CD4-positive, alpha-beta T cell (primary cell): ENCODE data around the gene GNG7. TPM values are rescaled to one million over a fixed set of nuclear protein-coding genes. Genes with fewer than 3 reads are reported as not detected.

ENCODE experiments used
- ATAC-seq: fragments of 200-7000 bp; cut with Tn5 transposase; one replicate; pipeline ENCODE4 v1.10.0; 2022; ENCODE audit warnings: mild to moderate bottlenecking; ENCODE audit not compliant: poor library complexity
- CTCF ChIA-PET: fragments of 350-600 bp; sonication (Branson Sonifier 250); formaldehyde crosslinking; loops from one replicate; lab custom pipeline; 2021; ENCODE audit warnings: antibody characterized with exemption, inconsistent platforms; lab: Charles Lee
- POLR2A ChIA-PET: fragments of 350-600 bp; sonication (Branson Sonifier 250); formaldehyde crosslinking; loops from one replicate; lab custom pipeline; 2021; ENCODE audit warnings: antibody characterized with exemption, inconsistent platforms; lab: Charles Lee
- DNase-seq, 14 experiments: peaks; one replicate each; pipeline ENCODE4 v3.0.0-alpha.2; 2013 to 2020; ENCODE audit warnings: mixed read lengths in 2 of 14
- H3K27ac ChIP-seq, 2 donors: one replicate each; pipeline versions ENCODE4 v1.5.1 to v1.7.0; 2013; ENCODE audit warnings: low read length in 2 of 2, low read depth in 1 of 2, mild to moderate bottlenecking in 1 of 2
- H3K27me3 ChIP-seq, 2 experiments: 1 replicate in 1 of 2; 2 replicates in 1 of 2; pipeline versions ENCODE4 v1.6.1 to v1.7.0; 2013; ENCODE audit warnings: low read length in 2 of 2, control low read depth in 1 of 2, mild to moderate bottlenecking in 1 of 2, moderate library complexity in 1 of 2; ENCODE audit not compliant: insufficient read depth in 2 of 2, control insufficient read depth in 1 of 2
- H3K36me3 ChIP-seq: one replicate; pipeline ENCODE4 v1.6.1; 2013; ENCODE audit warnings: low read length, control low read depth; ENCODE audit not compliant: insufficient read depth
- H3K4me1 ChIP-seq: one replicate; pipeline ENCODE4 v1.6.1; 2013; ENCODE audit warnings: low read length, control low read depth; ENCODE audit not compliant: insufficient read depth
- H3K4me3 ChIP-seq: one replicate; pipeline ENCODE4 v1.5.1; 2013; ENCODE audit warnings: mild to moderate bottlenecking, low read length, moderate library complexity
- H3K9me3 ChIP-seq, 2 experiments: 1 replicate in 1 of 2; 2 replicates in 1 of 2; pipeline versions ENCODE4 v1.6.1 to v1.7.0; 2013; ENCODE audit warnings: low read length in 2 of 2, mild to moderate bottlenecking in 2 of 2, control low read depth in 1 of 2, moderate library complexity in 1 of 2; ENCODE audit not compliant: control insufficient read depth in 1 of 2, insufficient read depth in 1 of 2
- H3K27ac Mint-ChIP-seq: one replicate; pipeline ENCODE4 v1.8.0; 2020; ENCODE audit warnings: mixed read lengths
- H3K27me3 Mint-ChIP-seq: one replicate; pipeline ENCODE4 v1.8.0; 2021; ENCODE audit warnings: mixed read lengths
- H3K36me3 Mint-ChIP-seq: one replicate; pipeline ENCODE4 v1.8.0; 2021; ENCODE audit warnings: low read depth, mixed read lengths
- H3K4me1 Mint-ChIP-seq: one replicate; pipeline ENCODE4 v1.8.0; 2021; ENCODE audit warnings: low read depth, mixed read lengths
- H3K4me3 Mint-ChIP-seq: one replicate; pipeline ENCODE4 v1.8.0; 2020; ENCODE audit warnings: mild to moderate bottlenecking, mixed read lengths
- H3K9me3 Mint-ChIP-seq: one replicate; pipeline ENCODE4 v1.8.0; 2020; ENCODE audit warnings: mixed read lengths
- CTCF ChIP-seq: fragments of 200-600 bp; IDR thresholded peaks from one replicate; pipeline ENCODE4 v1.8.0; 2022; ENCODE audit warnings: antibody characterized with exemption, mild to moderate bottlenecking
- intact Hi-C, 2 experiments: fragments of 100-400 bp; cut with DNase I in 1 of 2; cut with micrococcal nuclease in 1 of 2; formaldehyde crosslinking; loops; one replicate each; pipeline versions ENCODE4 v1.15.1 to v1.9.0; 2023 to 2025; cut with DNase I, micrococcal nuclease
- total RNA-seq, 174 experiments: library from RNA in 2 of 174; stranded (reverse) in 2 of 174; gene quantifications; one replicate each; pipeline ENCODE4 v1.2.3 and lab custom pipeline; 2021 to 2026

Gene GNG7
- total RNA-seq, 2 experiments from 2014 or later = 5.2 to 5.7 TPM

DNA sequence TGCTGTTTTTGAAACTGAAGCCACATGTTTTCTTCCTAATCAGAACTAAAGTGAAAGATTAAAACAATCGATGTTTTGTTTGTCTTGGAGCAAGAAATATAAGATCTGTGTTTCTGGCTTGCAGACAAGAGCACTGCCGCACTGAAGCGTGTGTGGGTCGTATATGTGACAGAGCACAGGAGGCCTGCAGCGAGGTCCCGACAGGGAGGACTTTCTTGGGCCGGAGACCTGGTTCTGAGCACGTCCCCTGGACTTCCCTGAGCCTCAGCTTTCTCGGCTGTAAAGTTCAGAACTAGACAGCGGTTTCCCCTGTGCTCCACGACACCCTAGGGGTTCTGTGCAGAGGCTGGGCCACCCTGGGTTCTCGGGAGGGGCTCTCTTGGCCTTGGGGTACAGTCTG is 166.0 kb downstream of the GNG7 start:
- intact Hi-C loops = loop anchor here in 1 of 2 experiments (10.0 kb wide), 1 partner anchor 52 kb away; no protein-coding TSS in a partner anchor
- Mint-ChIP-seq H3K27me3 (no peaks in the 10 kb centered on the region), H3K36me3 (no peaks in the 10 kb centered on the region), H3K4me3 (no peak overlapping the region), H3K4me1 (peaks cover 18% of the 10 kb centered on the region), H3K9me3 (peaks cover 2% of the 10 kb centered on the region), H3K27ac (no peak overlapping the region)
- ATAC-seq (no peak), DNase-seq (no peak)
- H3K27ac ChIP-seq = no peak overlapping the region
- ChIA-PET CTCF (interaction anchor here (0.6 kb wide), 1 partner anchor 234 kb away, joined by 4 read pairs; no protein-coding TSS in a partner anchor), POLR2A (no interaction called here)
- H3K27me3 ChIP-seq = no peaks in the 10 kb centered on the region
- peaks cover 14% of the 10 kb centered on the region for H3K4me1 ChIP-seq
- H3K9me3 ChIP-seq = no peaks in the 10 kb centered on the region
- H3K36me3 ChIP-seq = no peaks in the 10 kb centered on the region
- no peak overlapping the region for H3K4me3 ChIP-seq
- TF ChIP-seq CTCF = no peak

DNA sequence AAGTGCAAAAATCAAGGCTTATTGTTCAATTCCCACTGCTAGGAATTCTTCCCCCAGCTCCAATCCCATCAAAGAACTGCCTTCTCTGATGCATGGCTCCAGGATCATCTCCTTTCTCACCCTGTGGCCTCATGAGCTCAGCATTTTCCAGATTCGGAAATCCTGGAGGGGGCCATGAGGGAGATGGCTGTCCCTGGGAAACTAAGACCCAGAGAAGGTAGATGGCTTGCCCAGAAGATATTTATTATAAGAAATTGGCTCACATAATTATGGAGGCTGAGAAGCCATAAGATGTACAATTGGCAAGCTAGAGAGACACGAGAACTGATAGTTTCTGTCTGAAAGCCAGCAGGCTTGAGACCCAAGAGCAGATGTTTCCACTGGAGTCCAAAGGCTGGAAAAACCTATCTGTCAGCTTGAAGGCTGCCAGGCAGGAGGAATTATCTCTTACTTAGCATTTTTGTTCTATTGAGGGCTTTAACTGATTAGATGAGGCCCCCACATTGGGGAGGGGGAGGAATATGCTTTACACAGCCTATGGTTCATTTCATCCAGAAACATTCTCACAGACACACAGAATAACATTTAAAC is 168.0 kb downstream of the GNG7 start:
- H3K4me1 Mint-ChIP-seq = peaks cover 18% of the 10 kb centered on the region
- no peak for DNase-seq
- no peaks in the 10 kb centered on the region for H3K27me3 ChIP-seq
- intact Hi-C loops = loop anchor here in 1 of 2 experiments (10.0 kb wide), 1 partner anchor 50 kb away; no protein-coding TSS in a partner anchor
- peaks cover 14% of the 10 kb centered on the region for H3K4me1 ChIP-seq
- H3K27ac Mint-ChIP-seq = peak overlapping the region; percentile 57
- peaks cover 2% of the 10 kb centered on the region for H3K9me3 Mint-ChIP-seq
- no peaks in the 10 kb centered on the region for H3K9me3 ChIP-seq
- no peaks in the 10 kb centered on the region for H3K36me3 ChIP-seq
- H3K27me3 Mint-ChIP-seq = no peaks in the 10 kb centered on the region
- no peak overlapping the region for H3K27ac ChIP-seq
- ATAC-seq = no peak
- POLR2A ChIA-PET = interaction anchor here (1.0 to 1.6 kb wide), 4 partner anchors 18 to 58 kb away, joined by 3 to 11 read pairs (median 4); partner anchors contain the start of gene GADD45B
- TF ChIP-seq CTCF = no peak
- CTCF ChIA-PET = interaction anchor here (1.0 to 1.3 kb wide), 2 partner anchors 57 to 79 kb away, joined by 3 read pairs; no protein-coding TSS in a partner anchor
- no peak overlapping the region for H3K4me3 ChIP-seq
- H3K4me3 Mint-ChIP-seq = no peak overlapping the region
- no peaks in the 10 kb centered on the region for H3K36me3 Mint-ChIP-seq

GRCh38 chr19:2533686-2534422 is 168.6 kb downstream of the GNG7 start:
- Mint-ChIP-seq H3K4me1 (peaks cover 18% of the 10 kb centered on the region), H3K27ac (peak overlapping the region; percentile 57), H3K4me3 (no peak overlapping the region), H3K36me3 (no peaks in the 10 kb centered on the region), H3K27me3 (no peaks in the 10 kb centered on the region), H3K9me3 (peaks cover 2% of the 10 kb centered on the region)
- CTCF ChIA-PET = interaction anchor here (1.0 to 1.3 kb wide), 2 partner anchors 56 to 80 kb away, joined by 3 read pairs; no protein-coding TSS in a partner anchor
- H3K36me3 ChIP-seq = no peaks in the 10 kb centered on the region
- POLR2A ChIA-PET = interaction anchor here (0.9 to 1.6 kb wide), 6 partner anchors 19 to 106 kb away, joined by 3 to 11 read pairs (median 3); partner anchors contain the start of genes GADD45B and TIMM13
- ATAC-seq = peak; percentile 41
- TF ChIP-seq CTCF = no peak
- H3K4me1 ChIP-seq = peaks cover 14% of the 10 kb centered on the region
- no peaks in the 10 kb centered on the region for H3K9me3 ChIP-seq
- peak in 1 of 14 experiments; percentile 22 for DNase-seq
- intact Hi-C loops = loop anchor here in 1 of 2 experiments (10.0 kb wide), 1 partner anchor 49 kb away; no protein-coding TSS in a partner anchor
- H3K27me3 ChIP-seq = no peaks in the 10 kb centered on the region
- no peak overlapping the region for H3K27ac ChIP-seq
- no peak overlapping the region for H3K4me3 ChIP-seq
